GM21367 (cell line): ENCODE results near the gene TTLL11.
"Not testable (repeated sequence)": the region's sequence is repeated elsewhere in the genome, so short reads cannot be mapped to it uniquely, and the experiment has no call there.

ENCODE experiments used
- ATAC-seq: cut with Tn5 transposase; IDR thresholded peaks from one replicate; pipeline ENCODE4 v1.9.1; 2021; ENCODE audit not compliant: unreplicated experiment

TTLL11 gene

GRCh38 chr9:122085260-122085659 is 7.8 kb downstream of the TTLL11 start:
- ATAC-seq = no peak

- no peak for ATAC-seq
These were observed 9.0 kb downstream of the TTLL11 start for GRCh38 chr9:122084026-122084675.

GRCh38 chr9:122080986-122081385 is 12.1 kb downstream of the TTLL11 start:
- no peak for ATAC-seq

DNA sequence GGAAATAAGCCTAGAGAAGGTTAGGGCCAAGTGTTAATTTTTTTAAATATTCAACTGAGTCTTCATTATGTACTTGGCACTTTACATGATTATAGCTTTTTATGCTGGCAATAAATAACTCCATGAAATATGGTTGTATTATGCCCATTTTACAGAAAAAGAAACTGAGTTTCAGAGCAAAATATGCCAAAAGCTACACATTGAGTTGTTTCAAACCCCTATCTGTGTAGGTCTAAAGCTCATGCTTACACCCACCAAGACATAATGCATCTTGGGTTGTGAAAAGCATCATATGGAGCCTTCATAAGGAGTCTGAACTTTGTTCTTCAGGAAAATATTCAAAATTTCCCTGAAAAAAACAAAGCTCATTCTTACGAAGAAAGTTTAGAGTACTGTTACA is 14.6 kb downstream of the TTLL11 start:
- ATAC-seq = no peak

DNA sequence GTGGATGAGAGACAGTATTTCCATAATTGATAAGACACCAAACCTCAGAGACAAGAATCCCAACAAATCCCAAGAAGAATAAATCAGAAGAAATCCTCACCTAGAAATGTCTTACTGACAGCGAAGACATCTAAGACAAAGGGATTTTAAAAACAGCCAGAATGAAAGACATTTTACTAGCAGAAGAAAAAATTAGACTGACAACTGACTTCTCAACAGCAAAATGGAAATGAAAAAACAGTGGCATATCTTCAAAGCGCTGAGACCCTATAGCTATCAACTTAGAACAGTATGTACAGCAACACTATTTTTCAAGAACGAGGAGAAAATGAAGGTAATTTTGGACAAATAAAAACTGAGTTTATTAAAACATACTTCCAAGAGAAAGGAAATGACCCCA is 16.3 kb downstream of the TTLL11 start:
- no peak for ATAC-seq

DNA sequence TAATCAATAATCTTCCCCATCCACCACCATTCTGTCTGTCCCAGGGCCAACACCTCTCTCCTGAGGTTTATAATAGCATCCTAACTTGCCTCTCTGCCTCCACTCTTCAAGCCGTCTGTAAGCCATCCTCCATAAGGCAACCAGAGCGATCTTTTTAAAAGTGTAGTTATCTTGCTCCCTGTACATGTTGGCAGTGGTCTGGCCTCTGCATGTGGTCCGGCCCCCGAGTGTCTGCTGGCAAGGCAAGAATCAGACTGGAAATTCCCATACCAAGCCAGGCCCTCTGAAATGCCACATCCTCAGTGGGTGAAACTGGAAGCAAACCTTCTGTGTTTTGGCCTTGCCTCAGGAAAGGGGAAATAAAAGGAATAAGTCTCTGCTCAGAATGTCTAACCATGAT is 17.0 kb downstream of the TTLL11 start:
- no peak for ATAC-seq

DNA sequence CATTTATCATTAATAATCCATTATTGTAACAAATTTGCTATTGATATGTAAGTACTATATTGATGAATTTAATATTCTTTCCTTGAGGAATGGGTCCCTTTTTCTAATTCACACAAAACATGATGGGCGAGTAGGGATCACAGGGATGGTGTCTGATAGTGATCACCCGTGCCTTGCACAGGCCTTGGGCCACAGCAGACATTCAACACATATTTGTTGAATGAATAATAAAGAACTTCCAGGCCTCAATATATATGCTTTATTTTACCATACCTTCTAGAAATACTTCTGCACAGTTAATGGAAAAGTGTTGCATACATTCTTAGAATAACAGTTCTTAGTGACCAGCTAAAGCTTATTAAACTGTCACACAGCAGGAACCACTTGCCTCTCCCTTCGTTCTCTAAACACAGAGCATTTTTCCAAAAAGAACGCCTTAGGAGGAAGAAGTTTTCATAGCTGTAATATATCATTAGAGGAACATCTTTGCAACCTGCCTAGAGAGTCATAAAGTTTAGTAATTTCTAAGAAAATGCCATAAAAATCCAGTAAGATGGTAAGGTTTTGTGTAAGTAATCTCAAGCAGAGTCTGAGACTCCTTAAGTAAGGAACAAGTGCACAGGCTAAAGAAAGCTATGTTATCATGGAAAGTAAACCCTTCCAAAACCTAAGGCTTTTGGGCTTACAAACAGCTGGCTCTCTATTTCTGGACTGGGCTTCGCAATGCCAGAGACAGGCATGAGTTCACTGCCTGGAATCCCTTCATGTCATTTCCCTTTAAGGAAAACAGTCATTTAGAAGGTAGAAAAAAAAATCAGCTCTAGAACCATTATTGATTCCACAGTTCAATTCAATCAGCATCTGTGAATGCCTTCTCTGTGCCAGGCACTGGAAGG is 17.7 kb downstream of the TTLL11 start:
- ATAC-seq = no peak

GRCh38 chr9:122071715-122072114 is 21.4 kb downstream of the TTLL11 start:
- no peak for ATAC-seq

GRCh38 chr9:122070728-122071515 is 22.2 kb downstream of the TTLL11 start:
- ATAC-seq = no peak

DNA sequence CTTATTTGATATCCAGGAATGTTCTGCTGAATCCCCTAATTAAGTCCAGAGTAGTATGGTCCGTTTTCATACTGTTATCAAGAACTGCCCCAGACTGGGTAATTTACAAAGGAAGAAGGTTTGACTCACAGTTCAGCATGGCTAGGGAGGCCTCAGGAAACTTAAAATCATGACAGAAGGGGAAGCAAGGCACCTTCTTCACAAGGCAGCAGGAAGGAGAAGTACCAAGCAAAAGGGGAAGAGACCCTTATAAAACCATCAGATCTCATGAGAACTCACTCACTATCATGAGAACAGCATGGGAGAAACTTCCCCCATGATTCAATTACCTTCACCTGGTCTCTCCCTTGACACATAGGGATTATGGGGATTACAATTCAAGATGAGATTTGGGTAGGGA is 26.4 kb downstream of the TTLL11 start:
- ATAC-seq = not testable (repeated sequence)

DNA sequence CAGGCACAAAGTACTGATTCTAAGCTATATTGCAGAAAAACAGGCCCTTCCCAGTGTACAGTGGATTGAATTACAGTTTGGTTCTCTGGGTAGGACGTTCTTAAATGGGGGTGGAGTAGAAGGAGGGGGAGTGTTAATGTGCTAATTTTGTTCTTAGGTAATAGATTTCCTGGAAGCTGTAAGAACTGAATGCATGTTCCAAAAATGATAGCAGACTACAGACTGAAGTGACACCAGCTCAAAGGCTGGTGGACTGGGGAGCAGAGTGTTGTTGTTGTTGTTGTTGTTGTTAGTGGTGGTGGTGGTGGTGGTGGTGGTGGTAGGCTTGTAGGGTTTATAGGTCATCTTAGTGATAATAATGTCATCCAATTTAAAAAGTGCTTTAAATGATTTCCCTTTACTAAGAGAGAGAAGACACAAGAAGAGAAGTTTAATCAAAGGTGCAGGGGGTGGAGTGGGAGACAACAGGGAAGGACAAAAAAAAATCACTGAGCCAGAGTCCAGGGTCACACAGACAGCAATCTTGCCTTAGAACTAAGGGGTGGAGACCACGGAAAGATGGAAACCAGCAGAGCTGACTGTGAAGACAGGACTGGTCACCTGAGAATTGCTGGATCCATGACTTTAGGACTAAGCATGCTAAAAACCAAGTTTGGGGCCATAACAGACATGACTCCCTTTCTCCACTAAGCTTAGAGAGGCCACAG is 27.0 kb downstream of the TTLL11 start:
- no peak for ATAC-seq

- ATAC-seq = no peak
These were observed 32.6 kb downstream of the TTLL11 start for GRCh38 chr9:122060481-122060880.

GRCh38 chr9:122059955-122060324 is 33.2 kb downstream of the TTLL11 start:
- ATAC-seq = no peak

GRCh38 chr9:122059214-122059954 is 33.7 kb downstream of the TTLL11 start:
- no peak for ATAC-seq

GRCh38 chr9:122058709-122059108 is 34.4 kb downstream of the TTLL11 start:
- no peak for ATAC-seq

DNA sequence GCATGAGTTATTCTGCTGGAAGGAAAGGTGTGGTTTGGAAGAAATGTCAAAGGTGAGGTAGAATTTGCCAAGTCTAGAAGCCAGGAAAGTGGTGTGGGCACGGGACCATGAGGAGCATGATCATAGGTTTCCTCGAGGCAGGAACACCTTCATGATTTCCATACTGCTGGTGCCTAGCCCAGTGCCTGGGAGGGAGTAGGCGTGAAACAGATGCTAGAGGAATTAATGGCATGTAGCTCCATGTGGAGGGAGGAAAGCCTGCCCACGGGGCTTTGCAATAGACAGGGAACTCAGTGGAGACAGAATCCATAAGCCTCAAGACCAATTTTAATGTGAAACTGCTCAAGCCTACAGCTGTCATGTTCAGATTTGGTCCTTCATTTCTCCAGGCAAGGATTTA is 35.1 kb downstream of the TTLL11 start:
- no peak for ATAC-seq

DNA sequence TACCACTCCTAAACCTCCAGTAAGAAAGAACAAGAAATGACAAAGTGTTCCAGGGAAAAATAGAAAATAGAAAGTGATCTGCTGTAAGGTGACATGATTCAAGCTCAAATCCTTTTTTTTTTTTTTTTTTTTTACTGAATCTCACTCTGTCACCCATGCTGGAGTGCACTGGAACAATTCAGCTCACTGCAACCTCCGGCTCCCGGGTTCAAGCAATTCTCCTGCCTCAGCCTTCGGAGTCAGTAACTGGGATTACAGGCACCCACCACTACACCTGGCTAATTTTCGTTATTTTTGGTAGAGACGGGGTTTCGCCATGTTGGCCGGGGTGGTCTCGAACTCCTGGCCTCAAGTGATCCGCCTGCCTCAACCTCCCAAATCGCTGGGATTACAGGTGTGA is 35.9 kb downstream of the TTLL11 start:
- ATAC-seq = no peak

- no peak for ATAC-seq
These were observed 36.6 kb downstream of the TTLL11 start for GRCh38 chr9:122056484-122056883.

DNA sequence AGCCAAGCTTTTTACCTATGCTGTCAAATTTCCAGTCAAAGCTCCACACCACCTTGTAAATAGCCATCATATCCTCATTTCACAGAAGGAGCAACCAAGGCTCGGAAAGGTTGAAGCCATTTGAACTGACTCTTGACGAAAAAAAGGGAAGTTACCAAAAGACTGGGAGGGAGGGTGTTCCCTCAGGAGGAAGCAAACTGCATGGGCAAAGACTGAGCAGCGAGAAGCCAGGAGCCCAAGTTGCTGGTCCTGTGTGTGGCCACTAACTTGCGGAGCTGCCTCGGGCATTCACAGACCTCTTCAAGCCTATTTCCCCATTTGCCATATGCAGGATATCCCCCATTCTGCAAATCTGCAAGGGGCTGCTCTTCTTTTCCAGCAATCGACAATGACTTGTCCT is 37.4 kb downstream of the TTLL11 start:
- no peak for ATAC-seq

DNA sequence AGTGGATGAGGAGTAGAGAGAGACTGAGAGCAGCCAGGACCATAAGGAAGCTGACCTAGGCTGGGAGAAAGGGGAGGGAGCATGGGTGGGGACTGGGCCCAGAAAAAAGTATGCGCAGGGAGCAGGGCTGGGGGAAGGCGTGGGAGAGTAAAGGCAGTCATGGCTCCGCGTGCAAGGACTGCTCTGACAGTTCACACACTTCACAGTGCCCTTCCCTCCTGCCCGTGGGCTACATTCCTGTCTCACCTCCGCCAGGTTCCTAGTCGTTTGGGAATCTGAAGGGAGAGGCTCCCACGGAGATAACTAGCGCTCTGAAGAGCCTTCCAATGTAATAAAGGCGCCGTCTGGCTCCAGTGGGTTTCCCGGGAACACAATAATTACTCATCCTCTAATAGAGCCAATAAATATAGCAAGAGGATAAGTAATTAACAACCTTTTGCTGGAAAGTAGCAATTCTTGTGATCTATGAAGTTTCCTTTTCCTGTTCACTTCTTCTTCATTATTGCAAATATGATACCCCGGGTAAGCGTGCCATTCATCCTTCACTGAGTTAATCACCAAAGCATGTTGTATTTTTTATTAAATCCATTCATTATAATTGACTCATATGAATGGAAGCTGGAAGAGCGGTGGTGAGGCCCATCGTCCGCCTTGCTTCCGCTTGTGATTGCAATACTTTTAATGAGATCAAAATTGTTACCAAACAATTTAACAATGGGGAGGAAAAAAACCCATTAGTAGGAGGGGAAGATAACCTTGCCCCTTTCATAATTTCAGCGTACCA is 39.3 kb downstream of the TTLL11 start:
- ATAC-seq = no peak
